HG03103 (cell line): ENCODE results near the gene LIPN.

Source experiments
- ATAC-seq: cut with Tn5 transposase; IDR thresholded peaks from one replicate; pipeline ENCODE4 v1.9.1; 2021; ENCODE audit warnings: low read depth; ENCODE audit not compliant: unreplicated experiment

The LIPN gene

DNA sequence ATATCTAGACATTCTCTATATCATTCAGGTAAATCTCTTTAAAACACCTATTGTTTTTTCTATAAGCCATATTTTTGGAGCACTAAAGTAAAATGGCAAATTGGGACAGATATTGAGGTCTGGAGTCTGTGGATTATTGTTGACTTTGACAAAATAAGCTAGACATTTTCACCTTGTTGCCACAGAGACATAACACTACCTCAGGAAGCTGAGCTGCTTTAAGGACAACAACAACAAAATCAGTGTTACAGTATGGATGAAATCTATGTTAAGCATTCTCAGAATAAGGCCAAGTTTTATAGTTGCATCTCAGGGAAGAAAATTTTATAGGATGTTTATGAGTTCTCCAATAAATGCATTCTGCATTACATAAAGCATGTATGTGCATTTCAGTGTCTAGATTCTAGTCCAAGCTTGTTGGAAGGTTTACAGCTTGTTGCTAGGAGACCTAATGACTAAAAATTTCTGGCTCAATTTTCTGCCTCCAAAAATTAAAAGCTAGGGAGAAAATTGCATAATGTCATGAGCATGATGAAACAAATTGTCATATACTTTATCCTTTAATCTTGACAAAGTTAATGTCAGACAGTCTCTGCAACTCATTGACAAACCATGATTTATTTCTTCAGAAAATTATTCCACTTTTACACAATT is 61.1 kb downstream of the LIPN start:
- no peak for ATAC-seq

DNA sequence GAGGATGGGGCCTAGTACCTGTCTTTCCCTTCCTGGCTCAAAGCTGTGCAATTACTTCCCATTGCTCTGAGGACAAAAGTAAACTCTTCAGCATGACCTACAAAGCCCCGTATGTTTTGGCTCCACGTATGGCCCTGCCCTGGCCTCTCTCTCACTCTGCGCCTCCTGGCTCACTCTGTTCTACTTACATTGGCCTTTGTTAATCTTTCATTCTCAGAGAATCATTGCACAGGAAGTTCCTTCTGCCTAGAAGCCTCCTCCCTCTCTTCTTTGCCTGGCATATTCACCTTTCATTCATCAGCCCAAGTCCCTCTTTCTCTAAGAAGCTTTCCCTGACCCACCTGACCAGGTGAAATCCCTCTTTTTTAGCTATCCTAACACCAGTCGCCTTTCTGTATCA is 66.6 kb downstream of the LIPN start:
- ATAC-seq = no peak

DNA sequence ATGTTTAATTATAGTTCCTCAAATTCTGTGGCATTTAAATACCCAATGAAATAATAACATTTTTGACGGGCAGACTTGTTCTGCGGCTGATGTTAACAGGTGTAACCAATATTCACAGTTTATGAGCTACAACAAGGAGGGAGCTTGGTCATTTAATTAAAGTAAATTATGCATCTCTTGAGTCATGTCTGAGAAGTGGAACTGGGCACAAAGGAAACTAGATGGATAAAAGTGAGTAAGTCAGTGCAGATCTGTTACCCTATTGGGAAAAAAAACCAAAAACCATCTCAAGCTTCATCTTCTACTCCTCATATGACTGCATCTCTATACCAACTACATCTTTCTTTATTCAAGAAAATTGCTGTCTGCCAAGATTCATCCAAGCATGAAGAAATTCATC is 67.9 kb downstream of the LIPN start:
- ATAC-seq = no peak

DNA sequence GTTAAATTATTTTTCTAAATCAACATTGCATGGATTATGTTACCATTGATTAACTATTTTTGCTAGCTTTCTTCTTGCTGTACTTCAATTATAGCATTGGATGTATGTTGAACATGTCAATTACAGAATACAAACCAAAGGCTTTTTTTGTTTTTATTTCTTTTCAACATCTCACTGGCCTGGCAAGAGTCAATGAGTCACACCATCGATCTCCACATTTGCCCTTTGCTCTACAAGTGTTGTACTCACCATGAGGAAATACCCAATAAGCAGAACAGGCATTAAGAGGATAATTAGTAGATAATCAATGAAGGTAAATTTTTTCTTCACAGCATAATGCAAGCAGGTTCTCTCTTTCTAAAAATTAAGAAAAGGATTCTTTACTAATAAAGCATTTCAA is 68.5 kb downstream of the LIPN start:
- no peak for ATAC-seq
